CD4-positive, CD25-positive, alpha-beta regulatory T cell (primary cell): ENCODE data around the gene PTPRN2. TPM values are rescaled to one million over a fixed set of nuclear protein-coding genes. Genes with fewer than 3 reads are reported as not detected.
"Not testable (repeated sequence)": the region's sequence is repeated elsewhere in the genome, so short reads cannot be mapped to it uniquely, and the experiment has no call there.

ENCODE experiments used
- ATAC-seq, 2 donors: fragments of 150-1000 bp; cut with Tn5 transposase; one replicate each; pipeline ENCODE4 v1.10.0; 2021; ENCODE audit warnings: low read depth in 2 of 2, moderate number of reproducible peaks in 2 of 2, moderate library complexity in 1 of 2
- DNase-seq, 3 donors: peaks; one replicate each; pipeline versions ENCODE4 v3.0.0 to v3.0.0-alpha.2; 2012 to 2022; ENCODE audit warnings: mixed read lengths in 1 of 3
- H3K27ac ChIP-seq: one replicate; pipeline ENCODE4 v1.7.0; 2013; ENCODE audit warnings: mild to moderate bottlenecking, low read length; ENCODE audit not compliant: insufficient read depth, poor library complexity, severe bottlenecking
- H3K27me3 ChIP-seq: one replicate; pipeline ENCODE4 v1.7.0; 2013; ENCODE audit warnings: low read length; ENCODE audit not compliant: control insufficient read depth, insufficient read depth
- H3K36me3 ChIP-seq: one replicate; pipeline ENCODE4 v1.7.0; 2013; ENCODE audit warnings: mild to moderate bottlenecking, low read length, moderate library complexity; ENCODE audit not compliant: control insufficient read depth, insufficient read depth
- H3K4me1 ChIP-seq: 2 replicates; pipeline ENCODE4 v1.7.0; 2013; ENCODE audit warnings: mild to moderate bottlenecking, low read length; ENCODE audit not compliant: insufficient read depth, control insufficient read depth, poor library complexity, severe bottlenecking
- H3K4me3 ChIP-seq: one replicate; pipeline ENCODE4 v1.7.0; 2013; ENCODE audit warnings: low read depth, mild to moderate bottlenecking, low read length, moderate library complexity
- H3K9me3 ChIP-seq, 2 experiments: 1 replicate in 1 of 2; 2 replicates in 1 of 2; pipeline ENCODE4 v1.7.0; 2013; ENCODE audit warnings: low read length in 2 of 2, mild to moderate bottlenecking in 1 of 2, moderate library complexity in 1 of 2; ENCODE audit not compliant: control insufficient read depth in 2 of 2
- H3K27ac Mint-ChIP-seq, 3 donors: one replicate each; pipeline ENCODE4 v1.8.0; 2020 to 2022; ENCODE audit warnings: mild to moderate bottlenecking in 3 of 3, mixed read lengths in 3 of 3, moderate library complexity in 2 of 3
- H3K27me3 Mint-ChIP-seq: one replicate; pipeline ENCODE4 v1.8.0; 2022; ENCODE audit warnings: mild to moderate bottlenecking, mixed read lengths
- H3K36me3 Mint-ChIP-seq: one replicate; pipeline ENCODE4 v1.8.0; 2020; ENCODE audit warnings: mixed read lengths
- H3K4me1 Mint-ChIP-seq, 4 donors: one replicate each; pipeline ENCODE4 v1.8.0; 2020 to 2022; ENCODE audit warnings: mixed read lengths in 4 of 4, mild to moderate bottlenecking in 1 of 4
- H3K4me3 Mint-ChIP-seq, 4 donors: one replicate each; pipeline ENCODE4 v1.8.0; 2020 to 2022; ENCODE audit warnings: mild to moderate bottlenecking in 4 of 4, mixed read lengths in 4 of 4, moderate library complexity in 3 of 4
- H3K9me3 Mint-ChIP-seq, 7 donors: one replicate each; pipeline ENCODE4 v1.8.0; 2020 to 2022; ENCODE audit warnings: mixed read lengths in 7 of 7, mild to moderate bottlenecking in 3 of 7, moderate library complexity in 2 of 7
- polyA plus RNA-seq, 4 donors: library from polyadenylated mRNA; unstranded; fragments of 300-500 nt; fragmentation: Illumina TruSeq; gene quantifications; one replicate each; pipeline ENCODE4 v1.2.3, GENCODE V29; 2021
- total RNA-seq: library from RNA; stranded (reverse); gene quantifications from one replicate; pipeline ENCODE4 v1.2.3, GENCODE V29; 2022

PTPRN2 gene
- total and polyA plus RNA-seq, 5 donors from 2014 or later: 1.6 to 4.7 (median 2.7) TPM

GRCh38 chr7:158524749-158525635 is 62.6 kb downstream of the PTPRN2 start:
- Mint-ChIP-seq H3K36me3 (no peaks in the 10 kb centered on the region), H3K27ac (no peak overlapping the region), H3K9me3 (peaks cover 0 to 2% (median 0%) of the 10 kb centered on the region in 7 donors), H3K27me3 (no peaks in the 10 kb centered on the region), H3K4me3 (no peak overlapping the region), H3K4me1 (no peaks in the 10 kb centered on the region)
- no peak for DNase-seq
- Histone ChIP-seq H3K9me3 (no peaks in the 10 kb centered on the region), H3K4me1 (no peaks in the 10 kb centered on the region), H3K27me3 (no peaks in the 10 kb centered on the region), H3K27ac (no peak overlapping the region), H3K4me3 (no peak overlapping the region), H3K36me3 (no peaks in the 10 kb centered on the region)
- no peak for ATAC-seq

GRCh38 chr7:158524286-158524685 is 63.3 kb downstream of the PTPRN2 start:
- not testable (repeated sequence) for H3K9me3 ChIP-seq, H3K27me3 ChIP-seq, H3K36me3 Mint-ChIP-seq, ATAC-seq, H3K4me3 ChIP-seq, DNase-seq, H3K4me3 Mint-ChIP-seq, H3K4me1 Mint-ChIP-seq, H3K27me3 Mint-ChIP-seq, H3K27ac ChIP-seq, H3K4me1 ChIP-seq, H3K27ac Mint-ChIP-seq, H3K9me3 Mint-ChIP-seq, H3K36me3 ChIP-seq

DNA sequence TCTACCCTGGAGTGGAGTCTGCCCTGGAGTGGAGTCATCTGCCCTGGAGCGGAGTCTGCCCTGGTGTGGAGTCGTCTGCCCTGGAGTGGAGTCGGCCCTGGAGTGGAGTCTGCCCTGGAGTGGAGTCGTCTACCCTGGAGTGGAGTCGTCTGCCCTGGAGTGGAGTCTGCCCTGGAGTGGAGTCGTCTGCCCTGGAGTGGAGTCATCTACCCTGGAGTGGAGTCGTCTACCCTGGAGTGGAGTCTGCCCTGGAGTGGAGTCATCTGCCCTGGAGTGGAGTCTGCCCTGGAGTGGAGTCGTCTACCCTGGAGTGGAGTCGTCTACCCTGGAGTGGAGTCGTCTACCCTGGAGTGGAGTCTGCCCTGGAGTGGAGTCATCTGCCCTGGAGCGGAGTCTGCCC is 63.7 kb downstream of the PTPRN2 start:
- not testable (repeated sequence) for ATAC-seq, H3K27ac ChIP-seq, DNase-seq, H3K9me3 Mint-ChIP-seq, H3K27ac Mint-ChIP-seq, H3K36me3 ChIP-seq, H3K9me3 ChIP-seq, H3K27me3 ChIP-seq, H3K4me3 Mint-ChIP-seq, H3K36me3 Mint-ChIP-seq, H3K4me1 ChIP-seq, H3K4me3 ChIP-seq, H3K4me1 Mint-ChIP-seq, H3K27me3 Mint-ChIP-seq

GRCh38 chr7:158523165-158523856 is 64.3 kb downstream of the PTPRN2 start:
- H3K36me3 ChIP-seq, H3K27me3 ChIP-seq, H3K4me1 ChIP-seq, H3K27me3 Mint-ChIP-seq, ATAC-seq, H3K4me3 Mint-ChIP-seq, H3K4me3 ChIP-seq, H3K36me3 Mint-ChIP-seq, H3K27ac ChIP-seq, H3K9me3 Mint-ChIP-seq, H3K9me3 ChIP-seq, DNase-seq, H3K4me1 Mint-ChIP-seq: not testable (repeated sequence)
- peak overlapping the region in 1 of 3 donors; percentile 96 for H3K27ac Mint-ChIP-seq

DNA sequence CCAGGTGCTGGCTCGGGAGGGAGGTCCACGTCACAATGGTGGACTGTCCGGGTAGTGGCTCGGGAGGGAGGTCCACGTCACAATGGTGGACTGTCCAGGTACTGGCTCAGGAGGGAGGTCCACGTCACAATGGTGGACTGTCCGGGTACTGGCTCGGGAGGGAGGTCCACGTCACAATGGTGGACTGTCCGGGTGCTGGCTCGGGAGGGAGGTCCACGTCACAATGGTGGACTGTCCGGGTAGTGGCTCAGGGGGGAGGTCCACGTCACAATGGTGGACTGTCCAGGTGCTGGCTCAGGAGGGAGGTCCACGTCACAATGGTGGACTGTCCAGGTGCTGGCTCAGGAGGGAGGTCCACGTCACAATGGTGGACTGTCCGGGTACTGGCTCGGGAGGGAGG is 65.8 kb downstream of the PTPRN2 start:
- H3K36me3 Mint-ChIP-seq, H3K27ac ChIP-seq, H3K9me3 ChIP-seq, H3K4me1 ChIP-seq, H3K27ac Mint-ChIP-seq, DNase-seq, H3K27me3 Mint-ChIP-seq, H3K4me3 ChIP-seq, H3K36me3 ChIP-seq, ATAC-seq, H3K27me3 ChIP-seq, H3K4me1 Mint-ChIP-seq, H3K9me3 Mint-ChIP-seq, H3K4me3 Mint-ChIP-seq: not testable (repeated sequence)

DNA sequence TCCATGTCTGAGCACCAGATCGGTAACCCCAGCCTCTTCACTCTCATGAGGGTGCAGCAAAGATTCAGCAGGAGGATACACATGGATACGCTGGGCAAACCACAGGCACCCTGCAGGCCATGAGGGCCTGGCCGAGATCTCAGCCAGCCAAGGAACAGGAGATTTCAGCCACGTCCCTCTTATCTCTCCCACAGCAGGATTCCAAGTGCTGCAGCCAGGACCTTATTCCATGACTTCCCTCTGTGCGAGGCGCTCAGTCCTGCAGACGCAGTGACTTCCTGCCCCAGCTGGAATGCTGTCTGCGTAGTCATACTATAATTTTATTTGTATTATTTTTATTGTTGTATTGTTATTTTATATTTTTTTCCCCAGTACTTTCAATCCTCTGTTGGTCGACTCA is 66.8 kb downstream of the PTPRN2 start:
- Histone ChIP-seq H3K4me3 (no peak overlapping the region), H3K27ac (no peak overlapping the region), H3K27me3 (no peaks in the 10 kb centered on the region), H3K36me3 (no peaks in the 10 kb centered on the region), H3K9me3 (no peaks in the 10 kb centered on the region), H3K4me1 (no peaks in the 10 kb centered on the region)
- H3K27me3 Mint-ChIP-seq: no peaks in the 10 kb centered on the region
- no peaks in the 10 kb centered on the region for H3K36me3 Mint-ChIP-seq
- peaks cover 0 to 5% (median 0%) of the 10 kb centered on the region in 7 donors for H3K9me3 Mint-ChIP-seq
- DNase-seq: no peak
- H3K4me3 Mint-ChIP-seq: no peak overlapping the region
- no peak for ATAC-seq
- H3K4me1 Mint-ChIP-seq: peaks cover 0 to under 1% (median 0%) of the 10 kb centered on the region in 4 donors
- no peak overlapping the region for H3K27ac Mint-ChIP-seq

- no peaks in the 10 kb centered on the region for H3K9me3 ChIP-seq
- no peak overlapping the region for H3K27ac ChIP-seq
- Mint-ChIP-seq H3K4me1 (peaks cover 0 to 4% (median 0%) of the 10 kb centered on the region in 4 donors), H3K27me3 (no peaks in the 10 kb centered on the region), H3K4me3 (no peak overlapping the region), H3K36me3 (no peaks in the 10 kb centered on the region), H3K9me3 (peaks cover 0 to 5% (median 2%) of the 10 kb centered on the region in 7 donors), H3K27ac (no peak overlapping the region)
- no peaks in the 10 kb centered on the region for H3K27me3 ChIP-seq
- no peaks in the 10 kb centered on the region for H3K4me1 ChIP-seq
- no peaks in the 10 kb centered on the region for H3K36me3 ChIP-seq
- no peak overlapping the region for H3K4me3 ChIP-seq
- DNase-seq (no peak), ATAC-seq (no peak)
Measured at GRCh38 chr7:158519633-158520174, 67.9 kb downstream of the PTPRN2 start.
